K562 (cell line): ENCODE measurements around the gene RPS23. TPM values are rescaled to one million over a fixed set of nuclear protein-coding genes. Genes with fewer than 3 reads are reported as not detected.

ENCODE experiments used
- ADNP ChIP-seq: fragments of 200-800 bp; sonication (Bioruptor generic); IDR thresholded peaks from 2 replicates; pipeline ENCODE4 v1.6.1; 2016; ENCODE audit warnings: missing genetic modification characterization, missing compliant biosample characterization
- BRF1 ChIP-seq: IDR thresholded peaks from 3 replicates; pipeline ENCODE4 v1.6.1; 2011; ENCODE audit warnings: borderline replicate concordance, mild to moderate bottlenecking; ENCODE audit not compliant: insufficient read length; ENCODE audit errors: extremely low read depth
- C11orf30 ChIP-seq: fragments of 450-650 bp; IDR thresholded peaks from 2 replicates; pipeline ENCODE4 v1.6.1; 2016; ENCODE audit warnings: low read depth, mild to moderate bottlenecking
- E4F1 ChIP-seq: fragments of 250-450 bp; sonication (Bioruptor Pico); IDR thresholded peaks from 2 replicates; pipeline ENCODE4 v1.5.0; 2021; ENCODE audit warnings: mild to moderate bottlenecking, borderline replicate concordance
- FIP1L1 ChIP-seq: fragments of 200-400 bp; formaldehyde crosslinking; IDR thresholded peaks from 2 replicates; pipeline ENCODE4 v1.6.1; 2018; ENCODE audit warnings: mild to moderate bottlenecking, low read depth, low read length; ENCODE audit not compliant: poor library complexity, severe bottlenecking
- GABPA ChIP-seq: fragments of 200-800 bp; sonication (Bioruptor generic); conservative IDR thresholded peaks from 2 replicates; pipeline ENCODE4 v1.6.1; 2016; ENCODE audit warnings: low read depth, missing genetic modification characterization, missing compliant biosample characterization
- KDM4B ChIP-seq, 2 experiments: fragments of 450-650 bp in 1 of 2; sonication (generic) in 1 of 2; IDR thresholded peaks; 2 replicates each; pipeline ENCODE4 v1.6.1; 2016 to 2017; ENCODE audit warnings: borderline replicate concordance in 2 of 2, antibody characterized with exemption in 1 of 2, low read depth in 1 of 2, mild to moderate bottlenecking in 1 of 2
- MXI1 ChIP-seq: IDR thresholded peaks from 2 replicates; pipeline ENCODE4 v1.6.1; 2011; ENCODE audit warnings: low read depth, mild to moderate bottlenecking, improper control_type of control experiment, low read length
- POLR2A ChIP-seq: fragments of 450-650 bp; conservative IDR thresholded peaks from 2 replicates; pipeline ENCODE4 v1.6.1; 2016
- RBM39 ChIP-seq: fragments of 200-400 bp; formaldehyde crosslinking; optimal IDR thresholded peaks from 2 replicates; pipeline ENCODE3; 2018; ENCODE audit warnings: low read depth, low read length
- SMAD4 ChIP-seq: fragments of 250-450 bp; sonication (Bioruptor Pico); conservative IDR thresholded peaks from 2 replicates; pipeline ENCODE4 v1.8.0; 2021; ENCODE audit warnings: inconsistent platforms, mild to moderate bottlenecking, moderate library complexity
- SNAPC5 ChIP-seq: fragments of 250-450 bp; sonication (Bioruptor Pico); IDR thresholded peaks from 2 replicates; pipeline ENCODE4 v1.8.0; 2021; ENCODE audit warnings: moderate library complexity, mild to moderate bottlenecking, inconsistent platforms
- SUPT5H ChIP-seq: fragments of 450-650 bp; IDR thresholded peaks from 2 replicates; pipeline ENCODE4 v1.6.1; 2016
- ZBTB5 ChIP-seq: fragments of 450-650 bp; IDR thresholded peaks from 2 replicates; pipeline ENCODE4 v1.6.1; 2017; ENCODE audit warnings: antibody characterized with exemption
- ZNF436 ChIP-seq: fragments of 250-450, 450-650 bp; sonication (Bioruptor Pico); formaldehyde crosslinking; IDR thresholded peaks from 2 replicates; pipeline ENCODE4 v1.7.0; 2020; ENCODE audit warnings: mild to moderate bottlenecking
- ZNF518B ChIP-seq: fragments of 250-450 bp; sonication (Bioruptor Pico); IDR thresholded peaks from 2 replicates; pipeline ENCODE4 v1.5.0; 2021; ENCODE audit warnings: mild to moderate bottlenecking, moderate library complexity
- ZNF707 ChIP-seq: fragments of 250-450 bp; sonication (Bioruptor Pico); conservative IDR thresholded peaks from 2 replicates; pipeline ENCODE4 v1.8.0; 2022; ENCODE audit warnings: inconsistent platforms, mild to moderate bottlenecking, moderate library complexity
- polyA plus RNA-seq, 8 experiments: library from polyadenylated mRNA; depleted of rRNA in 4 of 8; stranded (reverse) in 5 of 8; unstranded in 3 of 8; fragments of >200 nt; fragmentation: Nextera tagmentation in 2 of 8; fragmentation: Illumina TruSeq in 1 of 8; extraction: Ambion mirVana in 2 of 8; extraction: Trizol in 1 of 8; gene quantifications; 2 replicates each; pipeline versions ENCODE4 v1.2.1 to v1.2.3, GENCODE V29; 2011 to 2014; ENCODE audit warnings: inconsistent platforms in 1 of 8, missing spikeins in 1 of 8
- total RNA-seq, 7 experiments: library from RNA; depleted of rRNA in 6 of 7; stranded (reverse); fragments of >200 nt in 6 of 7; fragmentation: Illumina TruSeq in 2 of 7; extraction: Trizol in 2 of 7; gene quantifications; 2 replicates each; pipeline versions ENCODE4 v1.2.1 to v1.2.3, GENCODE V29; 2011 to 2021; ENCODE audit warnings: low replicate concordance in 1 of 7

RPS23 gene
- total and polyA plus RNA-seq, 9 of the 15 experiments (the other 6 are each of a cell fraction or from before 2014, with no cell fraction given): 3,252 to 10,689 (median 6,302) TPM

- TF ChIP-seq ZNF518B (CRISPR knock-in tag) (no peak), RBM39 (peak; percentile 36), KDM4B (IDR thresholded peaks at IDR 0.05; ENCODE audit: borderline replicate concordance in 2 of 2, low read depth in 1 of 2) (no peak), ADNP (tag) (no peak), SUPT5H (peak; percentile 59), FIP1L1 (no peak), ZNF707 (CRISPR knock-in tag) (no peak), C11orf30 (no peak), E4F1 (CRISPR knock-in tag) (0 out of 2 replicates have a peak, but pooled peaks have one; percentile 23), POLR2A (peak; percentile 74), ZNF436 (CRISPR knock-in tag) (no peak), SNAPC5 (CRISPR knock-in tag) (no peak), SMAD4 (CRISPR knock-in tag) (no peak), GABPA (no peak), BRF1 (no peak), MXI1 (no peak), ZBTB5 (no peak)
Observed at GRCh38 chr5:82274343-82275211, 3.6 kb downstream of the RPS23 start (continued).
